Panc1 (cell line): ENCODE measurements around the gene RRP1. TPM values are rescaled to one million over a fixed set of nuclear protein-coding genes. Genes with fewer than 3 reads are reported as not detected.

Experiments
- ATAC-seq: fragments of 200-7000 bp; cut with Tn5 transposase; 2 replicates; pipeline ENCODE4 v1.9.1; 2020; ENCODE audit warnings: mild to moderate bottlenecking, moderate library complexity
- BruUV-seq: library from RNA; stranded (reverse); fragments of 400-500 nt; replicated peaks from 2 replicates; lab custom pipeline; 2021; lab: Mats Ljungman, UMichigan
- CTCF ChIA-PET: fragments of 300-600 bp; sonication (Branson Sonifier 250); formaldehyde crosslinking; loops from one replicate; lab custom pipeline; 2022; ENCODE audit warnings: antibody characterized with exemption; lab: Charles Lee
- POLR2A ChIA-PET: fragments of 300-600 bp; sonication (Branson Sonifier 250); formaldehyde crosslinking; loops from one replicate; lab custom pipeline; 2022; ENCODE audit warnings: antibody characterized with exemption; lab: Charles Lee
- DNase-seq: peaks from one replicate; pipeline ENCODE4 v3.0.0-alpha.2; 2010; ENCODE audit warnings: low read depth, low spot score
- H3K27ac ChIP-seq: 2 replicates; pipeline ENCODE4 v1.5.1; 2011; ENCODE audit warnings: mild to moderate bottlenecking, low read length, inconsistent platforms
- H3K27me3 ChIP-seq: fragments of 200-500 bp; sonication (Bioruptor generic); 2 replicates; pipeline ENCODE4 v1.6.0; 2014; ENCODE audit warnings: low read length, inconsistent platforms; ENCODE audit not compliant: control insufficient read depth, insufficient read depth
- H3K36me3 ChIP-seq: fragments of 200-500 bp; sonication (Bioruptor generic); 2 replicates; pipeline ENCODE4 v1.5.1; 2014; ENCODE audit warnings: inconsistent platforms, mild to moderate bottlenecking, low read length, moderate library complexity; ENCODE audit not compliant: control insufficient read depth, insufficient read depth
- H3K4me1 ChIP-seq: 2 replicates; pipeline ENCODE4 v1.5.1; 2011; ENCODE audit warnings: inconsistent platforms, mild to moderate bottlenecking, low read length, moderate library complexity; ENCODE audit not compliant: control insufficient read depth, insufficient read depth
- H3K4me3 ChIP-seq, 2 experiments: 2 replicates each; pipeline ENCODE4 v1.5.1; 2011 to 2012; ENCODE audit warnings: low read depth in 2 of 2, low read length in 2 of 2, mild to moderate bottlenecking in 2 of 2, inconsistent platforms in 1 of 2, moderate library complexity in 1 of 2
- H3K9me3 ChIP-seq: fragments of 200-500 bp; sonication (Bioruptor generic); 2 replicates; pipeline ENCODE4 v1.5.1; 2014; ENCODE audit warnings: low read depth, mild to moderate bottlenecking, inconsistent platforms, low read length, moderate library complexity; ENCODE audit not compliant: control insufficient read depth, insufficient read depth
- CTCF ChIP-seq: fragments of 450-650 bp; IDR thresholded peaks from 2 replicates; pipeline ENCODE4 v1.5.1; 2017; ENCODE audit warnings: mild to moderate bottlenecking
- POLR2AphosphoS5 ChIP-seq: IDR thresholded peaks from 2 replicates; pipeline ENCODE4 v1.6.1; 2012; ENCODE audit warnings: mild to moderate bottlenecking, low read depth, low read length, moderate library complexity
- REST ChIP-seq, 2 experiments: IDR thresholded peaks; 2 replicates each; pipeline ENCODE4 v1.6.1; 2011 to 2012; ENCODE audit warnings: low read depth in 2 of 2, control low read depth in 1 of 2, low read length in 1 of 2, mild to moderate bottlenecking in 1 of 2, moderate library complexity in 1 of 2; ENCODE audit not compliant: insufficient read depth in 1 of 2
- SIN3A ChIP-seq: IDR thresholded peaks from 2 replicates; pipeline ENCODE4 v1.6.1; 2012; ENCODE audit warnings: low read depth, mild to moderate bottlenecking, low read length, moderate library complexity, borderline replicate concordance; ENCODE audit not compliant: insufficient read depth
- TCF7L2 ChIP-seq: IDR thresholded peaks from 2 replicates; pipeline ENCODE4 v1.6.1; 2011; ENCODE audit warnings: mild to moderate bottlenecking, low read depth, low read length, inconsistent platforms
- in situ Hi-C: cut with HindIII; loops from 2 replicates; pipeline ENCODE4 v1.10.0; 2016; ENCODE audit warnings: low sequenced_read_pairs, low pct_unique_long_range_greater_than_20kb
- intact Hi-C: fragments of 100-400 bp; cut with micrococcal nuclease; formaldehyde crosslinking; loops from one replicate; pipeline ENCODE4 v1.10.0; 2022; ENCODE audit not compliant: unreplicated experiment
- total RNA-seq: library from RNA; stranded (reverse); gene quantifications from one replicate; pipeline ENCODE4 v1.2.1, GENCODE V29; 2021; ENCODE audit not compliant: unreplicated experiment

The RRP1 gene
- total RNA-seq, 1 experiment from 2014 or later = 41.8 TPM

DNA sequence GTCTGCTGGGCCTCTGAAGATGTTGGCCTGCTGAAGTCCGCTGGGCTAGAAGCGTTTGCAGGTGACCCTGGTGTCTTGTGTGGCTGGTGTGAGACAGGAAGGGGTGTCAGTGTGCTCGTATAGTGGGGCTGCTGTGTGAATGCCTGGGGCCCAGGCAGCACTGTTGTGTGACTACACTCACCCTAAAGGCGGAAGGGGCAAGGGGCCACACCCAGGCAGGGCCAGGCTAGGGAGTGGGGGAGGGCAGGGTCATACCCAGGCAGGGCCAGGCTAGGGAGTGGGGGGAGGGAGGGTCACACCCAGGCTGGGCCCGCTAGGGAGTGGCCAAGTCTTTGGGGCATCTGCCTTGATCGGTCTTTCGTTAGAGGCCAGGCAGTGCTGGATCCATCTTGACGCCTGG, 45.4 kb upstream of the RRP1 start:
- Histone ChIP-seq H3K27ac (no peak overlapping the region), H3K9me3 (no peaks in the 10 kb centered on the region), H3K27me3 (no peaks in the 10 kb centered on the region), H3K4me3 (no peak overlapping the region), H3K36me3 (no peaks in the 10 kb centered on the region), H3K4me1 (peaks cover 6% of the 10 kb centered on the region)
- in situ Hi-C loops (no loop called here), intact Hi-C loops (no loop called here)
- ChIA-PET CTCF (no interaction called here), POLR2A (no interaction called here)
- DNase-seq = no peak
- no TSS peak for BruUV-seq
- TF ChIP-seq TCF7L2 = no peak
- TF ChIP-seq SIN3A = no peak
- no peak for ATAC-seq

GRCh38 chr21:43744725-43745124, 44.7 kb upstream of the RRP1 start:
- H3K4me1 ChIP-seq = peaks cover 6% of the 10 kb centered on the region
- TSS peak; percentile 63 for BruUV-seq
- intact Hi-C loops (no loop called here), in situ Hi-C loops (no loop called here)
- H3K27ac ChIP-seq = no peak overlapping the region
- H3K9me3 ChIP-seq = no peaks in the 10 kb centered on the region
- TF ChIP-seq TCF7L2 (no peak), CTCF (no peak), REST (IDR thresholded peaks at IDR 0.05; ENCODE audit: insufficient read depth in 1 of 2, low read depth in 2 of 2, low read length in 1 of 2) (no peak), SIN3A (no peak)
- no peaks in the 10 kb centered on the region for H3K27me3 ChIP-seq
- ATAC-seq (no peak), DNase-seq (no peak)
- H3K4me3 ChIP-seq = no peak overlapping the region
- no peaks in the 10 kb centered on the region for H3K36me3 ChIP-seq
- ChIA-PET CTCF (no interaction called here), POLR2A (no interaction called here)

GRCh38 chr21:43745772-43746517, 43.4 kb upstream of the RRP1 start:
- Histone ChIP-seq H3K36me3 (no peaks in the 10 kb centered on the region), H3K27ac (no peak overlapping the region), H3K9me3 (no peaks in the 10 kb centered on the region), H3K4me1 (no peaks in the 10 kb centered on the region), H3K27me3 (no peaks in the 10 kb centered on the region), H3K4me3 (no peak overlapping the region)
- DNase-seq = no peak
- no peak for TF ChIP-seq SIN3A
- no peak for TF ChIP-seq REST (IDR thresholded peaks at IDR 0.05; ENCODE audit: insufficient read depth in 1 of 2, low read depth in 2 of 2, low read length in 1 of 2)
- TF ChIP-seq TCF7L2 = no peak
- TF ChIP-seq CTCF = no peak
- TF ChIP-seq POLR2AphosphoS5 = no peak
- ChIA-PET CTCF (no interaction called here), POLR2A (no interaction called here)
- intact Hi-C loops = no loop called here
- in situ Hi-C loops = no loop called here
- BruUV-seq = no TSS peak
- ATAC-seq = no peak
